CD4-positive, alpha-beta T cell treated with Interleukin-17A for 1 hour (primary cell): ENCODE measurements around the gene SLC6A3.
"Not testable (repeated sequence)": the region's sequence is repeated elsewhere in the genome, so short reads cannot be mapped to it uniquely, and the experiment has no call there.

Source experiments
- DNase-seq: peaks from one replicate; pipeline ENCODE4 v3.0.0-alpha.2; 2020

SLC6A3 gene

DNA sequence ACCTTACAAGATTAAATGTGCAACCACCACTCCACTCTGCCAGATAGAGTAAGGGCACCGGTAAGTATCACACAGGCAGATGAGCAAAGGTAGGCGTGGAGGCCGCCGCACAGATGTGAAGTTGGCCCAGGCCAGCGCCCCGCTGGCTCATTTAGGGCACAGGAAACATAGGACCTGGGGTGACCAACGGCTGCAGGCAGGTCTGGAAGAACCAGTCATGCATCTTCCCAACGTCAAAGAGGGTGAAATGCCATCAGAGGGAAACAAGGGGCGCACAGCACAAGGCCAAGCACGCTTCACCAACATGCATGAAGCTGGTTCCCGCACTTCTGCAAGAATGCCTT is 31.7 kb upstream of the SLC6A3 start:
- no peak for DNase-seq

DNA sequence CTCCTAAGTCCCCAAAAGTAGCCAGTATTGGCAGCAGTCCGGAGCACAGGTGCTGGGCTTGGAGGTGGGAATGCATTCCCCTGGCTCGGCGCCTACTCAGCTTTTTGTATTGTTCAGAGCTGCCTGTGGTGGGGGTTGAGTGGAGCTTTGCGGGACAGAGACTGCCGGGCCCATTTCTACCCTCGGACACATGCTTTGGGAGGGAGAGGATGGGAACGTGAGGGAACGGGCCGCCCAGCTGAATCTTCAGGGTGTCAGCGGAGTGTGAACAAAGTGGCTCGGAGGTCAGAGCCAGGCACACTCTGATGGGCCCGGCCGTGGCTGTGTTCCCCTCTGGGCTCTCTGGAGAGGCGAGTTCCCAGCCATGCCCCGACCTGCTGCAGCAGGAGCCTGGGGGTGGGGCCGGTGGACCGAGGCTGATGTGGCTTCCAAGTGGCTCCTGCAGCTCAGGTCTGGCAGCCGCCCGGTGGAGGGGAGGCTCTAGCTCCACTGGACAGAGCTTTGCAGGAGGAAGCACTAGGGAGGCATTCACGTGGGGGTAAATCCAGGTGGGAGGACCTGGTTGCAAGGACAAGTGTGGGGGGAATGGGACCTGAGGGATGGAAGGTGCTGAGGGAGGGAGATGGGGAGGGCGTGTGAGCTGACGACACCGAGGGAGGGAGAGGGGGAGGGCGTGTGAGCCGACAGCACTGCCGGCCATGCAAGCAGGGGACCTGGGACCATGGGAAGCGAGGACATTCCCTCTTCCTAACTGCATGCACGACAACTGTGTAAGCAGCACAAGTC is 31.1 kb upstream of the SLC6A3 start:
- DNase-seq = no peak

DNA sequence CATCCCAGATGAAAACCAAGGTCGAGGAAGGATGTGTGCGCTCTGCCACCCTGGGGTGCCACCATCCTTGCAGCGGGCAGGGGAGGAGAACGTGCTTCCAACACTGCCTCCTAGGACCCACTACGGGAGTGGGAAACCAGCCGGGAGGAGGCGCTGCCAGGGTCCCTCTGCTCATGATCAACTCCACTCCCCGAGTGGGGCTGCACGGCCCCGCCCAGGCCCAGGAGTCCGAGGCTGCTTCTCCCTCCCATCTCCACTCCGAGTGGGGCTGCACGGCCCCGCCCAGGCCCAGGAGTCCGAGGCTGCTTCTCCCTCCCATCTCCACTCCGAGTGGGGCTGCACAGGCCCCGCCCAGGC is 30.3 kb upstream of the SLC6A3 start:
- not testable (repeated sequence) for DNase-seq

DNA sequence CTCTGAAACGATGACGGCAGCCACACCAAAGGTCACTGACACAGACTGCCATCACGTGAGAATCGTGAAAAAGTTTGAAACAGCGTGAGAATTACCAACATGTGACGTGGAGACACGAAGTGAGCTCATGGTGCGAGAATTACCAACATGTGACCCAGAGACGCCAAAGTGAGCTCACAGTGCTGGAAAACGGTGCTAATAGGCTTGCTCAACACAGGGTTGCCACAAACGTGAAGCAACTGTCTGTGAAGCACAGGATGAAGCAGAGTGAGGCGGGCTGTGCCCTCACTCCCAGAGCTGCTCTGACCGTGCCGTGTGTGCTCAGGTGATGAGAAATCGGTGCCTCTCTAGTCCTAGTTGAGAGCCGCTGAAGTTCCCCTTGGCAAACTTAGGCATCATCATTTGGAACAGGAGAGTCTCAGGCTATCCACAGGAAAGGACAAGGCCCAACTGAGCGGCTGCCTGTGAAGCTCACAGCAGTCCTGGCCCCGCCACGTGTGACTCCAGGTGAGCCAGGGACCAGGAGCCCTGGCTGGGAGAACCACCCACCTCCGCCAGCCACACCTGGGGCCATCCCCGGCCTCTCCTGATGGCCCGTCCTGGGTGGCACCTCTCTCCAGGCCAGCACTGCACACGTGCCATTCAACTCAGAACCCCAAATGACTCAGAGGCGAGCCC is 29.8 kb upstream of the SLC6A3 start:
- DNase-seq = no peak

DNA sequence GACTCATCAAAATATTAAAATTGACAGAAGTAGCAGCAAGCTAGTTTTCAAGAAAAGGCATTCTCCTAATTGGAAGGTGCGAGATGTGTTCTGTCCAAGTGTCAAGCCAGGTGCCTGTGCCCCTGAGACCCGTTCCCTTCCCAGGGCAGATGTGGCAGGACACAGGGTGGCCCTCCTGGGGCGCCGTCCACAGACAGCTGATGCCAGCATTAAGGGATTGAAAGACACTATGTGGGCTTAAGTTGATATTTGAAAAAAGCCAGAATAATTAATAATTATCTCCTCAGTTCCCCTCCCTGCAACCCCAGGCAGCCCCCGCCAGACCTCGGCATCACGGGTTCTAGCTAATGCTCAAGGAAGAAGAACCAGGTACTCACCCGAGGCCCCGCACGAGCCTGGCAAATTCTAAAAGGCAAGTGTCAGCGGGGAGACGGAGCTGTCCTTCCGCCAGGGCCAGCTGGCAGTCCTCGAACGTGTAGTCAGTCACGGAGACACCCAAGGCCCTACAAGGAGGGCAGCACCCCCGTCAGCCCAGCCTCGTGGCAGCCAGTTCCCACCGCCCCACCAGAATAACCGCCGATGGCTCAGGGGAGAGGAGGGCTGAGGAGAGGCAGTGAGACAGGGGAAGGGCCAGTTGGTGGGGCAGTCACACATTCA is 29.1 kb upstream of the SLC6A3 start:
- no peak for DNase-seq

DNA sequence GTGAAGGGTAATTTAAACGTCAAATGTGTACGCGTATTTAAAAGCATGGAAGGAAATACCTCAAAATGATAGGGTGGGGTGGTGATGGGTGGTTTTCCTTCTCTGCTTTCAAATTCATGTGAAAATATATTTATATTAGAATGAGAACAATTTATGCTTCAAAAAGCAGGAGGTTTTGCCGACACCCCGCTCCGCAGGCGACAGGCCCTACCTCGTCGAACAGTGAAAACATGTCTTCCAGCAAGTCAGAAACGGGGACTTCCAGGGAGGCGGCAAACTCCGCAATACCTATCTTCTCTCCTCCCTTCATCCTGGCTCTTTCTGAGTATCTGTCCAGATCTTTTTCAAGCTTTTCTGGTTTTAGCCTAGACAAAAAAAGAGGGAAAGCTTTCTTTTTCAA is 28.5 kb upstream of the SLC6A3 start:
- no peak for DNase-seq

DNA sequence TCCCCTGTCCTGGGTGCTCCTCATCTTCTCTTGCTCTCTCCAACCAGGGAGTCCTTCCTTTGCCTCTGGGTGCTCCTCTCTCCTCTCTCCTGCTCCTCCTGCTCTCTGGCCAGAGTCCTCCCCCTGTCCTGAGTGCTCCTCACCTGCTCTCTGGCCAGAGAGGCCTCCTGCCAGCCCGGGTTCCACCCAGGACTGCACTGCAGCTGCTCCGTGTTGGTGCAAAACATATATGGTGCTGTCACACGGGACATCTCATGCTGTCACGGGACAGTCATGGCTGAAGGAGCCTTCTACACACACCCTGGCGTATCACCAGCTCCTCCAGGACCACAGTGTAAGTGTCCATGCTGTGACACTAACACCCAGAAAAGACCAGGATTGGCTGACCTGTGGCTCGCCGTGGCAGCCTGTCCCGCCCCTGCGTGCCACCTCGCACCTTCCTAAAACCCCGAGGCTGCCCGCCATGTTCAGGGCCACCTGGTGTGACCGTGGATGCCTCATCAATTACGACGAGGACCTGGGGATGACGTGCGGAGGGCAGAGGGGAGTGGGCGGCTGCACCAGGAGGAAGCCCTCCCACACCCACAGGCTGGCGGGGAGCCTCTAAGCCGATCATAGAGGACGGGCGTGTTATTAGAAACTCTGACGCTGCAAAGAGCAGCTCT is 27.9 kb upstream of the SLC6A3 start:
- DNase-seq = no peak

DNA sequence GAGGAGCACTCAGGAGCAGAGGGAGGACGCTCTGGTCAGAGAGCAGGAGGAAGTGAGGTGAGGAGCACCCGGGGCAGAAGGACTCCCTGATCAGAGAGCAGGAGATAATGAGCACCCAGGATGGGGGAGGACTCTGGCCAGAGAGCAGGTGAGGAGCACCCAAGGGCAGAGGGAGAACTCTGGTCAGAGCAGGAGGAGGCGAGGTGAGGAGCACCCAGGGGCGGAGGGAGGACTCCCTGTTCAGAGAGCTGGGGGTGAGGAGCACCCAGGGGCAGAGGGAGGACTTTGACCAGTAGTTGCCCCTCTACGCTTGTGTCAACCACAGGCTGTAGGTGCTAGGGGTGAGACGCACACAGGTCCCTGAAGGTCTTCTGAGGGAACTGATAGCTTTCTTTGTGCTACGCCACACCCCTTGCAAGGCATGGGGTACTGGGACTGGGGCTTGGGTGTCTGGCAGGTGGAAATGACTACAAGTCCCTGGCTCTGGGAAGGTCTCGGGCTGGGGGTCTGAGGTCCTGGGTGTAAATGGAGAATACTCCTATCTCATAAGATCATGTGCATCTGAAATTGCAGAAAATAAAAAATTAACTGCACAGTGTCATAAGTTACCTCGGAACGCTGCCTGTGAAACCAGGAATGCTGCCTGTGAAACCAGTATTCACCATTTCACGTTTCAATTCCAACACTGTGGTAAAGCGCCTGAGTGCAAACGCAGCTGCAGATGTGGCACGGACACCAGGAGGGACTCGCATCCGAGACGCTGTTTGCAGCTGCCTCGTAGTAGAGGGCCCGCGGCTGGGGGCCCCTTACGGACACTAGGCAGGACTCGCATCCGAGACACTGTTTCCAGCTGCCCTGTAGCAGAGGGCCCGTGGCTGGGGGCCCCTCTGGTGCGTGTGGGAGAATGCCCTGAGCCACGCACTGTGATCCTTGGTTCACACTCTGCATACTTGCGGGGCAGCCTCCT is 27.0 kb upstream of the SLC6A3 start:
- no peak for DNase-seq

DNA sequence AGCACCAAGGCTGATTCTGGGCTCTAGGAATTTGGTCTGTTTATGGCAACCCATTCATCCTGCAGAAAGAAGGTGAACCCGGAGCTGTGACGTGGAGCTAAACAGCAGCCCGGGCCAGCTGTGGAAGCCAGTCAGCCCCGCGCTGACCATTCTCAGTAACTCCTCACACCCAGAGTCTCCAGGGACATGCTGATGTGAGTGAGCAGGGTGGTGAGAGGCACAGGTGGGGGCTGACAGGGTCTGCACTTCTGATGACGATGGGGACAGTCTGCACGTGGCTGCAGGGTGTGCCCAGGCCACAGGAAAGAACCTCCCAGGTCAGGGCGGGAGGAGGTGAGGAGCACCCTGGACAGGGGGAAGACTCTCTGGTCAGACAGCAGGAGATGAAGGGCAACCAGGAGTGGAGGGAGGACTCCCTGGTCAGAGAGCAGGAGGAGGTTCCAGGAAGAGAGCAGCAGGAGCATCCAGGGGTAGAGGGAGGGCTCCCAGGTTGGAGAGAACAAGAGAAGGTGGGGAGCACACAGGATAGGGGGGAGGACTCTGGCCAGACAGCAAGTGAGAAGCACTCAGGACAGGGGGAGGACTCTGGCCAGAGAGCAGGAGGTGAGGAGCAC is 26.1 kb upstream of the SLC6A3 start:
- DNase-seq = no peak

DNA sequence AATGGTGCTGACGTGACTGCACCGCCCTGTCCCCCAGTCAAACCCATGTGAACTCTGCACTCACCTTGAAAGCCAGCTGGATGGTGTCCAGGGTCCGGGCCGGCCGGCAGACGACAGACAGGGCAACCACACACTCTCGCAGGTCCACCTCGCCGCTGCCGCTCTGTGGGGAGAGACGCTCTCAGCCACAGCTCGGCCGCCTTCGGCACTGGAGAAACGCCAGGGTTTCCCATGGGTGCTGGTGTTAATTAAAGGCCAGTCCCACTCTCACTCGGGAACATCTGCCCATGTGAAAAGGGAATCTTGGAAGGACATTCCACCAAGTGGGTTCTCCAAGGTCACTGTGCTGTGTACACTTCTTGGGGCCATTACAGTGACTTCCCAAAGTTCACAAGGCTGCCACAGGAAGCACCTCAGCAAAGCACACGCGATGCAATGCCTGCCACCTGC is 25.5 kb upstream of the SLC6A3 start:
- no peak for DNase-seq

DNA sequence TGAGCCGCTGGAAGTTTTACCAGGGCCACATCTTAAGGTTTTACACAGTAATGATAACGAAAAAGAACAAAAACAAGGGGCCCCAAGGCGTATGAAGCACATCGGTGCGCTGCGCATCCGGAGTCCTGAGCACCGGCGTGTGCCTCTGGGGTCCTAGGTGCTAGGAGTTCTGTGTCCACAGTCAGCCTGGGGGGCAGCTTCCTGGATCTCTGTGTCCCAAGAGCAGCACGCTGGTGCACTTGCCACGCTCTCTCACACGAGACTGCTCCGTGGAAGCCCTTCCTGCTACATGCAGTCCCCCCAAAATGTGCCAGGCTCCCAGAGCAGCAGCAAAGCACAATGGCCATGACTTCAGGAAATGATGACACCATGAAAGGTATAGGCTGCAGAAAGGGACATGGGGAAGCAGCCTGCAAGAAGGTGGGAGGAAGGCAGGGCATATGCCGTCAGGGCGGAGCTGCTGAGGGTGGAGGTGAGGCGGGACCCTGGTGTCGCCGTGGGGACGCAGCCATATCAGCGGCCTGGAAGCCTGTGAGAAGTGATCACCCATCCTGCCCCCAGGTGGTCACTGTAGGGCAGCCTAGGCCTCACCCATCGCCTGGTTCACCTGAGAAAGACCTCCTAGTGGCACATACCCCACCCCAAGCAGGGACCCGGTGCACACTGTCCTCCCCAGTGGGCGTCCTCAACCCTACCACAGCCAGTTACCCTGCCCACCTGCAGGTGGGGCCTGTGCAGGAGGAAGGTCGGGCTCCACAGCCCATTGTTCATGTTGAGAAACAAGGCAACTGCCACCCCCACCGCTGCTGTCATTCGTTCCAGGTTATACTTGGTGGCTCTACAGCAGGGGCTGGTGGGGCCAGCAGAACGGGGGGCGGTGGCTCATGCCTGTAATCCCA is 23.6 kb upstream of the SLC6A3 start:
- no peak for DNase-seq

DNA sequence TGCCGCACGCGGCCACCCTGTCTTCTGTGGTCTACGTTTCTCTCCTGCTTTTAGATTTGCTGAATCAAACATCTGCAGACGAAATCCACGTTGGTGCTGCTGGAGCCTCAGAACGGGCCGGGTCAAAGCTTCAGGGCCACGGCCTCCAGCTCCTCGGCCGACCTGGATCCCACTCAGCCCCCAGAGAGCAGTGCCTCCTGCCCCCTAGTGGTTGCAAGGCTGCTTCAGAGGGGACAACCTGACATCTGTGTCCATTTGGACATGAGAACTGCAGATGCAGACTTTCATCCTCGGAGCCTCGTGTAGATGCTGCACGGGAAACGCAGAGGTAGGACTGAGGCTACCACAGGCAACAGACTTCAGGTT is 23.0 kb upstream of the SLC6A3 start:
- no peak for DNase-seq

DNA sequence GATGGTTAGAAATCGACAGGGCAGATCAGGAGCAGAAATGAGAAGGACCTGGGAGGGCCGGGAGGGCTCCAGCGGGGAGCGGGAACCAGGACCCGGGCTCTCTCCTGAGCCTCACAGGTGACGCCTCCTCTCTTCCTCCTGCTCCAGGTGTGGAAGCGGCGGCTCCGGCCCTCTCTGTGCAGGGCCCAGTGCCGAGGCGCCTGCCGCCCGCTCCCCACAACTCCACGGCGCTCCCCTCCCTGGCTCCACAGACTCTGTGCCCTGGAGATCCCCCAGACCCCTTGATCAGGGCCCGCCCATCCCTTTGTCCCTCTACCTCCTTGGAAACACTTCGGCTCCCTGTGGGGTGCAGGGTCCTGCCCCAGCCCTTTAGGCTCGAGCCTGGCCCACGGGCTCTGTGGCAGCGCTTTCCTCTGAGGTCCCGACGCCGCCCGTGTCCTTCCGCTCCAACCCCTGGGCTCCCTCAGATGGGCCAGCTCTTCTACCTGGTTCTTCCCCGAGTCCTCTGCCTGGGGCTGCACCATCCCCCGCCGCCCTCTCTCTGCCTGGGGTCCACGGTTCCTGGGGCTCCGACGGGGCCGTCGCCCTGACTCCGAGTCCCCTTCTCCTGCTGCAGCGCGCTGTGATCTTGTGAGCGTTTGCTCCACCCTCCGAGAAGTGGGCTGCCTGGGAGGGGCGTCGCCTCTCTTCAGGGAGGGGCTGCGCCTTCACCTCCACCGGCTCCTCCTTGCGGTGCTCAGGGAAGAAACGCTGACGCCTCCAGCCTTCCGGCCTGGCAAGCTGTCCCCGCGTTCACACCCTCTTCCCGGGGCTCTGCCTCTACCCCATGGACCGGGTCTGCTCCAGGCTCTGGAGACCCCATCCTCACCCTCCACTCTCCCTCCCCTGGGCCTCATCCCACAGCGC is 22.4 kb upstream of the SLC6A3 start:
- DNase-seq = no peak

DNA sequence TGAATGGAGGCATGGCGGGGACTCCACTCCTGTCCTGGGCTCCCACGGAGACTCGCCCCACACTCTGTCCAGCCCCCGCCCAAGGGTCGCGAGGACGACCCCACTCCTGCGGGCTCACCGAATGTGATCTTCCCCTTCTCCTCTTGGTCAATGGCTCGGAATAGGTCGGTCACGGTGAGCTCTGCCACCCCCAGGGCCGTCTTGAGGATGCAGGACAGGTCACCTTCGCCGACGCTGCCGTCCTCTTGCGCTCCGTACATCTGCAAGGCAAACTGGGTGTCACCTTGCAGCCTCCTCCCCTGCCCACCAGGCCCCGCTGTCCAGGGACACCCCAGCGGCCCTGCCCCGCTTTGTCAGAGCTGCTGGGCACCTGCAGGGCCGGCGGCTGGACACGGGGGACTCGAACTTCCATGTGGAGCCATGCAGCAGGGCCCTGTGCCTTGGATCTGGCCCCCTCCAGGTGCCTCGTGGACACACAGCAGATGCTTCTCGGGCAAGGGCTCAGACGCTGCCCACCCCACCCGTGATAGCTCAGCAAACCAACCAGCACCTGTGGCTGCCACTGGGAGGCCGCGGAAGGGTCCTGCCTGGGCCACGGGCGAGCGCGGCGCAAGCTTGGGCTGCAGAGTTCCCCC is 21.5 kb upstream of the SLC6A3 start:
- no peak for DNase-seq

DNA sequence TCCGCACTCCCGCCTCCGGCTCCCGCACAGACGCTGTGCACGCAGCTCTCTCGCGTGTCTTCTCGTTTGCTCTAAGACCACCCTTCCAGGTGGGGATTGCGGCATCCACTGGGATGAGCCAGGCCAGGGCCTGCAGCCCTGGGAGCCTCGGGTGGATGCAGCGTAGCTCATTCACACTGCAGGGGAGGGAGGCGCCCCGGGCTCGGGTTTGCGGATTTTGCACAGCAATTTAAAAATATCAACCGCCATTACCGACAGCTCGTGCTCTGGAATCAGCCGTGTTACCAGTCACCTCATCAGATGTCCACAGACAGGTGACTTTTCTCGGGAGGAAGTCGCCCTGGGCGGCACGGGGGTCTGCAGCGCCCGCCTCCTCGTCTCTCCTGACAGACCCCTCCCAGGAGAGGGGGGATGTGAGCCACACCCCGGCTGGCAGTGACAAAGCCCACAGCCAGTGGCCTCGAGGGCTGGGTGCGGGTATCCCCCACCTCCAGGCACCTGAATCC is 20.8 kb upstream of the SLC6A3 start:
- no peak for DNase-seq

DNA sequence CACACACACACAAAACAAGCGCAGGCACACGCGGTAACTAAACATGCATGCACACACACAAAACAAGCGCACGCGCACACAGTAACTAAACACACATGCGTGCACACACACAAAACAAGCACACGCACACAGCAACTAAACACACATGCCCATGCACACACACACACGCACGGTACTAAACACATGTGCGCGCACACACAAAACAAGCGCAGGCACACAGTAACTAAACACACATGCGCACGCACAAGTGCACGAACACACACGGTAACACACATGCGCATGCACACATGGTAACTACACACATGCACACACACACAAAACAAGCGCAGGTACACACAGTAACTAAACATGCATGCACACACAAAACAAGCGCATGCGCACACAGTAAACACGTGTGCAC is 19.9 kb upstream of the SLC6A3 start:
- DNase-seq = no peak

DNA sequence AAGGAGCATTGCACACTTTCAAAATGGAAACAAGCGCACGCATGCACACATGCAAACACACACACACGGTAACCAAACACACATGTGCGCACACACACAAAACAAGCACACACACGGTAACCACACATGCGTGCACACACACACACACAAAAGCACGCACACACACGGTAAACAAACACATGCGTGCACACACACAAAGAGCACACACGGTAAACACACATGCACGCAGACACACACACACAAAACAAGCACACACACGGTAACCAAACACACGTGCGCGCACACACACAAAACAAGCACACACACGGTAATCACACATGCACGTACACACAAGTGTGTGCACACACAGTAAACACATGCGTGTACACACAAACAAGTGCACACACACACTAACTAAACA is 19.3 kb upstream of the SLC6A3 start:
- DNase-seq = no peak

DNA sequence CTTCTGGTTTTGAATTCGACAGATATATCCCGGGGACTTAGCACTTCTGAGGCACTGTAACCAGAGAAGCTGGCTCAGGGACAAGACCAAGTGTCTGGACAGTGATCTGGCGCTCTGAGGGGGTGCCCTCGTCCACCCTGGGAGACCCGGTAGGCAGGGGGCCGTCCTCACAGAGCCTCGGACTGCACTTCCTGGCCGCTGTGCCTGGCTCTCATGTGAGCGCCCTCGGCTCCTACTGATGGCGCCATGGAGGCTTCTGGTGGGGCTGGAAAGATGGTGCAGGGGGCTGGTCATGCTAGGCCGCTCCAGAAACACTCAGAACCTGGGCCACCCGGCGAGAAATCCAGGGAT is 18.8 kb upstream of the SLC6A3 start:
- no peak for DNase-seq
